LHCN-M2 (cell line): ENCODE data around the gene CCR5AS.
"Not testable (repeated sequence)": the region's sequence is repeated elsewhere in the genome, so short reads cannot be mapped to it uniquely, and the experiment has no call there.

ENCODE experiments used
- DNase-seq: peaks from one replicate; pipeline ENCODE4 v3.0.0-alpha.2; 2012; ENCODE audit warnings: low read depth

Gene CCR5AS

GRCh38 chr3:46429250-46429649 is 22.4 kb upstream of the CCR5AS start:
- no peak for DNase-seq

GRCh38 chr3:46427916-46428833 is 21.3 kb upstream of the CCR5AS start:
- DNase-seq, result no peak

GRCh38 chr3:46427404-46427803 is 20.5 kb upstream of the CCR5AS start:
- DNase-seq, result not testable (repeated sequence)

- peak; percentile 42 for DNase-seq
Observed at GRCh38 chr3:46426476-46426875, 19.6 kb upstream of the CCR5AS start.

- peak; percentile 60 for DNase-seq
Observed at GRCh38 chr3:46423588-46423987, 16.7 kb upstream of the CCR5AS start.

GRCh38 chr3:46422617-46423016 is 15.8 kb upstream of the CCR5AS start:
- peak; percentile 92 for DNase-seq

GRCh38 chr3:46420931-46421330 is 14.1 kb upstream of the CCR5AS start:
- no peak for DNase-seq

GRCh38 chr3:46419816-46420215 is 12.9 kb upstream of the CCR5AS start:
- no peak for DNase-seq

GRCh38 chr3:46417841-46418611 is 11.2 kb upstream of the CCR5AS start:
- no peak for DNase-seq

- no peak for DNase-seq
Observed at GRCh38 chr3:46416811-46417510, 10.1 kb upstream of the CCR5AS start.

GRCh38 chr3:46416125-46416810 is 9.4 kb upstream of the CCR5AS start:
- DNase-seq, result no peak

GRCh38 chr3:46414739-46415138 is 7.9 kb upstream of the CCR5AS start:
- no peak for DNase-seq

- no peak for DNase-seq
Observed at GRCh38 chr3:46413951-46414350, 7.1 kb upstream of the CCR5AS start.

- no peak for DNase-seq
Observed at GRCh38 chr3:46412786-46413298, 6.0 kb upstream of the CCR5AS start.

GRCh38 chr3:46411271-46411670 is 4.4 kb upstream of the CCR5AS start:
- no peak for DNase-seq

- DNase-seq, result peak; percentile 48
Observed at GRCh38 chr3:46410669-46411068, 3.8 kb upstream of the CCR5AS start.

GRCh38 chr3:46409739-46410489 is 3.0 kb upstream of the CCR5AS start:
- DNase-seq, result no peak

- DNase-seq, result no peak
Observed at GRCh38 chr3:46408853-46409252, 2.0 kb upstream of the CCR5AS start.

- DNase-seq, result peak; percentile 87
Observed at GRCh38 chr3:46407970-46408369, 1.1 kb upstream of the CCR5AS start.

- DNase-seq, result no peak
Observed at GRCh38 chr3:46406443-46406787, 451 bp downstream of the CCR5AS start.
